Stimulated activated CD4-positive, alpha-beta T cell treated with anti-CD3 and anti-CD28 coated beads, TNF-alpha, amount 100 ng/mL, for 24 hours (primary cell): ENCODE results near the gene IL23R.
"Not testable (repeated sequence)": the region's sequence is repeated elsewhere in the genome, so short reads cannot be mapped to it uniquely, and the experiment has no call there.

ENCODE experiments used
- DNase-seq, 3 experiments: peaks; one replicate each; pipeline ENCODE4 v3.0.0-alpha.2; 2020; ENCODE audit warnings: low read depth in 3 of 3

The IL23R gene, protein sequence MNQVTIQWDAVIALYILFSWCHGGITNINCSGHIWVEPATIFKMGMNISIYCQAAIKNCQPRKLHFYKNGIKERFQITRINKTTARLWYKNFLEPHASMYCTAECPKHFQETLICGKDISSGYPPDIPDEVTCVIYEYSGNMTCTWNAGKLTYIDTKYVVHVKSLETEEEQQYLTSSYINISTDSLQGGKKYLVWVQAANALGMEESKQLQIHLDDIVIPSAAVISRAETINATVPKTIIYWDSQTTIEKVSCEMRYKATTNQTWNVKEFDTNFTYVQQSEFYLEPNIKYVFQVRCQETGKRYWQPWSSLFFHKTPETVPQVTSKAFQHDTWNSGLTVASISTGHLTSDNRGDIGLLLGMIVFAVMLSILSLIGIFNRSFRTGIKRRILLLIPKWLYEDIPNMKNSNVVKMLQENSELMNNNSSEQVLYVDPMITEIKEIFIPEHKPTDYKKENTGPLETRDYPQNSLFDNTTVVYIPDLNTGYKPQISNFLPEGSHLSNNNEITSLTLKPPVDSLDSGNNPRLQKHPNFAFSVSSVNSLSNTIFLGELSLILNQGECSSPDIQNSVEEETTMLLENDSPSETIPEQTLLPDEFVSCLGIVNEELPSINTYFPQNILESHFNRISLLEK

DNA sequence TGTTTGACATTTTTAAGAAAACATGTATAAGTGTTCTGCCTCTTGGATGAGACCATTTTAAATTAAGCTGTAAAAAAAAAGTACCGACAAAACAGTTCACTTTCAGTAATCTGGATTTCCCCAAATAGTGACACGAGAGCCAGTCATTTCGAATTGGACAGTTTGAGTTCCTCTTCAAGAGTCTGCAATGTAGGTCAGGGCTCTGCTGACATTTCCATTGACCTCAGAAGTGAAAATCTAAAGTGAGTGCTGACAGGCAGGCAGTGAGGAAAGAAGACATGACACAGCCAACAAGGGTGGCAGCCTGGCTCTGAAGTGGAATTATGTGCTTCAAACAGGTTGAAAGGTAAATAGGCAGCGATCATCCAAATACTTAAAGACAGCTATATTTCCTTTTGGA lies at the start of gene IL23R:
Gene IL23R (plus strand): TSS at position 259 of the 400 bp plus-strand sequence. CDS start 1,667 bp downstream, outside the sequence.
- DNase-seq, result peak in 1 of 3 experiments; percentile 42

DNA sequence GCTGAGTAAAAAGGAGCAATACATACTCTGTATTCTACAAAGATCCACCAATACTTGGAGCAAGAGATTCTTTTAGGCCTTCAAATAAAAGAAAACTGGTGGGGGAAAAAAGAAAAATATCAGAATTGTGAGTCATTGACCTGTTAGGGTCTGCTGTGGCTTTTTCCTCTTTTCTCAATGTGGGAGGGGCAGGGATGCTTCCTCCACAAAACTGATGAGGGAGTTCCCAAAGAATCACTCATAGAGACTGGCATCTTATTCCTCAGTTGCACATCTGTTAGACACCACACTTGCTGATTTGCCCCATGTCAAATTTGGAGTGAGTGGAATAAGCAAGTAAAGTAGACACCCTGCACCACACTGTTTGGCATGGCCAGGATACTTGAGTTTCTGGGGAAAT lies 48.1 kb upstream of the IL23R start:
- no peak for DNase-seq

DNA sequence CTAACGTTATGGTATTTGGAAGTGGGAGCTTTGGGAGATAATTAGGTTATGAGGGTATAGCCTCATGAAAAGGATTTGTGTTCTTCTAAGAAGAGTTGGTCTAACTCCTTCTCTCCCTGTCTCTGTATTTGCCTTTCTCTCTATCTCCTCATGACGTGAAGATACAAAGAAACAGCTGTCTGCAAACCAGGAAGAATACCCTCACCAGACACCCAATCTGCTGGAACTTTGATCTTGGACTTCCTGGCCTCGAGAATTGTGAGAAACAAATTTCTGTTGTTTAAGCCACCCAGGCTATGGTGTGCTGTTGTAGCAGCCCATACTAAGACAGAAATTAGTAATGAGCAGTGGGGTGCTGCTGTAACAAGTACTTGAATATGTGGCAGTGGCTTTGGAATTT lies 47.6 kb upstream of the IL23R start:
- no peak for DNase-seq

DNA sequence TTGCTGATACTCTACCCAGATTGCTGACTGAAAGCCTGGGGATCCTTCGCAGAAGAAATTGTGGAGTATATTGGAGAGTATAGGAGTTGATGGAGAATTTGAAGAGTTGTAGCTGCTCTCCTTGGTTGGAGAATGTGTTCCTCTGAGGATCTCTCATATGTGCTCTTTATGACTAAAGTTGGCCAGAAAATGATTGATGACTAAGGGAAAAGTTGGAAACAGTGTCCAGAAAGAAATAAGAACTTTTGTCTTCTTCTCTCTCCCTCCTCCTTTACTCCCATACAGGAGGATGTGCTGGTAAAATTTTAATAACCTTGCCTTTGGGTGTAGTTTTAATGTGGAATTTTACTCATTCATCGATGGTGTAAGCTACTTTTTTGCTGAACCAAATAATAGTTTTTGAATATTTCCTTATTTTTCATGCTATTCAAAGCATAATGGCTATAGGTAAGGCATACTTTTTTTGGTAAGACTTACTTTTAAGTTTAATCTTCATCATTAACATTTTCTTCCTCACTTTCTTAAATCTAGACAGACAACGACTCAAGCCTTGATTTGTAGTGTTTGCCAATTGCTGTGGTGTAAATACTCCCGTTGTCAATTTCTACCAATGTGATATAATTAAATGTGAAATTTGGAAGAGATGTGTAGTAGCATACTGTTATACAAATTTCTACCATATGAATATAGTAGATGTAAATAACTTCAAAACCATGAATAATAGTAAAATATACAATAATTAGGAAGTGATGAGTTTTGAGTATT lies 45.2 kb upstream of the IL23R start:
- DNase-seq, result no peak

DNA sequence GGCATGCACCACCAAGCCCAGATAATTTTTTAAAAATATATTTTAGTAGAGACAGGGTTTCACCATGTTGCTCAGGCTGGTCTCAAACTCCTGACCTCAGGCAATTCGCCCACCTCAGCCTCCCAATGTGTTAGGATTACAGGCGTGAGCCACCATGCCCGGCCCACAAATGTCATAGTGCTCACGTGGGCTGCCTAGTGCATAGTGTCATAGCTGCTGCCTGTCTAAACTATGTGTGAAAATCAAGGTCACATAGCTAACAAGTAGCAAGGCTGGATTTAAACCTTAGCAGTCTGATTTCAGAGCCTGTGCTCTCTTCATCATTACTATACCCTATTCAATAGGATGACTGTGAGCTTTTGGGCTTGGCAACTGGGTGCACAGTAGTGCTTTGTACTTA lies 41.8 kb upstream of the IL23R start:
- DNase-seq, result no peak

DNA sequence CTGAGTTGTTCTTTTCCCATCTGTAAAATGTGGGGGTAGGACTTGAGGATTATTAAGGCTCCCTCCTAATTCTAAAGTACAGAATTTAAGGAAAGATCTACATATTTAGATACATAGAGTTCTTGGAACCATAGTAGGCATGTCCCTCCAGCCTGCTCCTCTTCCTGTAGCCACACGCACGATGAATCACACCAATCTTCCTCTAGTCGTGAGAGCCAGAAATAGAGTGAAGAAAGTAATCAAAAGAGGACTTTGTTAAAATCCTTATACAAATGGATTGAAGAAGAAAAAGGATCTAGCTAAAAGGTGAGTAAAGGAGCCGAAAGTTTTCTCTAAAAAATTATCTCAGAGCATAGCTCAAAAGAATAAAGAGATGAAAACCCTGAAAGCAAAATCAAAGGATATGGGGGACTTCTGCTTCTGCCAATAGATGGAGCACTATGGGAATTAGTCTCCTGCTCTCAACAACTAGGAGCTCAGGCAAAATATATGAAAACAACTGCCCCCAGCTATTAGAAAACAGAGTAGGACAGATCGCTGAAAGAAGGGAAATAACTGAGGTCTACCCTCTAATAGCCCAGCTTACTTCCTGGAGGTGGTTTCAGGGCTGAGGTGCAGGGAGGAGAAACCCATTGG lies 40.0 kb upstream of the IL23R start:
- DNase-seq, result no peak

DNA sequence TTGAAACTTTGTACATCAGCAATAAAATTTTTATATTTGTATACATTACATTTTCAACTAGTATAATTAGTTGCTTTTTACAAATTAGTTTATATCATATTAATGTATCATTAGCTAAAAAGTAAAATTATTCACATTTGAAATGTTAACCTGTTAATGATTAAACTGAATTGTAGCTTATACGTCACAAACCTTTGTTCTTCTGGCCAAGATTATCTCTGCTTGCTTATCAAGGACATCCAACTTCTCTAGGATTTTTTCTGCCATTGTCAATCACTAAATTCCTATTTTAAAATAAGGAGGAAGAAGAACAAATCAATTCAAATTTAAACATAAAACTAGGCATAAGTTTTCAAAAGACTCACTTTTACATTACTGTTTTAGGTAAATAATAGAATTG lies 39.3 kb upstream of the IL23R start:
- no peak for DNase-seq

DNA sequence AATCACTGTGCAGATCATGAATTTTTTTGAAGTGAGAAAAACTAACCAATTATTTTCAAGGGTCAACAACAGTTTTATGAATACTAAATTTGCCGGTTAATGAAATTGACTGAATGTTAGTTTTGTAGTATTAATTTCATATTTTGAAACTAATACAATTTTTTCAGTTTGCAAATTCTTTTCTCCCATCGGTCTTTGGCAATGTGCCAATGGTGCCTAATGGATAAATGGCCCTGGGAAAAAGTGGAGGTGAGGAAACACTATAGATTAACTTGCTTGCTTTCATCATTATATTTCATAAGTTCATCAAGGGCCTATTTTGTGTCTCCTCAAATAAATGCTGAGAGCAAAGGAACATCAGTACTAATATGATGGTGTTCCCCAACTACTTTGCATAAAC lies 35.6 kb upstream of the IL23R start:
- no peak for DNase-seq

DNA sequence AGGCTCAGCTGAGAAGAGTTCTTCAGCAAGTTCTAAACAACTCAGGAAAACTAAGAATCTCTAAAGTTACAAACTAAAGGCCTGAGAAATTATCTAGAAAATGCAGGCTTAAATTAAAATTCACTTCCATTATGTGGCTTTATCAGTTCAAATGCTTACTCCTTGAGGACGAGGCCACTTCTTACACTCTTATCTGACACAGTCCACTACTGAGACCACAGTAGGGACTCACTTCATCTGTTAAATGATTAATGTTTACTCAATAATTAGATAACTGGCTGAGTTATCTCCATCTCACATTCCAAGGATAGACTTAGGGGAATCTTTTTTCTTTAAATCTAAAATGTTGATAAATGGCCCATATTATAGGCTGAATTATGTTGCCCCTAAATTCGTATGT lies 33.1 kb upstream of the IL23R start:
- DNase-seq, result no peak

DNA sequence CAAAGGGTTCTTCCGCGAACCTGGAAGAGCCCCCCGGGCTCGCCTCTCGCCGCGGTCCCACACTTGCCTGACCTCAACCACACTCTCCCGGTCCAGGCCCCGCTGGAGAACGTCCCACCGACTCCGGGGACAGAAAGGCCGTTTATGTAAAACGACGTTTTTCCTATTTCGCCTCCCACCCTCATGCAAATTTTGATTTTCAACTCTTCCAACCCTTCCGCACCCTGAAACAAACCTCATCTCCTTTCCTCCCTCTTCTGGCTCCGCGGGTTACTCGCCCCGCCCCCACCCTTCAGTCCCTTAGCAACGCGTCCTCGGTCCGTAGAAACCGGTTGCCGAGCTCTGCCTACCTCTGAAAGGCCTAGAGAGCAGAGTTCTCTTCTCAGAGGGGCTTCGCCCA lies 31.6 kb upstream of the IL23R start, which contains the start of gene C1orf141:
Gene C1orf141 (minus strand): TSS at position 276 of the 400 bp plus-strand sequence. CDS start 7,730 bp downstream, outside the sequence.
- peak in 1 of 3 experiments; percentile 24 for DNase-seq

DNA sequence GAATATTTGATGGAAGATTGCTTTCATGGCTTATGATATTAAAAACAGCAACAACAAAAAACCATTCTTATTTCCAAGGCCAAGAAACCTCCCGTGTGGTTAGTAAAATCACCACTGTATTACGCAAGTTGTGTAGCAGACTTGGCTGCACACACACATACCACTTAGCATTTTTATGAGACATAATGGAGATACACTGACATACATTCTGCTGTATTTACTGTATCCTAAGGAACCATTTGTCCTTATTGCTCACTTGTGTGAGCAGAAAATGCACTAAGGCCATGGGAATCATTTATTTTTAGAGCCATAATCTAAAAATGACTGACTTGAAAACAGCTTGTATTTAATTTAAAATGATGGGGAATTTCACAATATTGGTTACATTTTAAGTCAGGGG lies 30.9 kb upstream of the IL23R start:
- no peak for DNase-seq

DNA sequence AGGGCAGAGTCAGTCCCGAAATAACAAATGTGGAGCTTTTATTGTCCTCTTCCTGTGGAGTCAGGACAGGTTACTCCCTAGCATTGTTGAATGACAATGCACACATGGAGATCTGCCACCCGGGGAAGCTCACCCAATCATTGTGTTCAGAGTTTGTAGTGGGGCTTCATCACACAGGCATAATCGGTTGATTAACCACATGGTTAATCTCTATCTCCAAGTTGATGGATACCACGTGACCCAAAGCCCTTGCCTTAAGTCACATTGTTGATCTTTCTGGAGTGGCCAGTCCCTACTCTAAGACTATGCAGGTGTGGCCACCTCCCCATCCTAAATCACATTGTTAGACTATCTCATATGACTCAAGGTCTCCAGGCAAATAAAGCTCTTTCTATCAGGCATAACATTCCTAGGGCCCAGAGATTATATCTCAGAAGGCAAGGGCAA lies 28.9 kb upstream of the IL23R start:
- DNase-seq, result no peak

DNA sequence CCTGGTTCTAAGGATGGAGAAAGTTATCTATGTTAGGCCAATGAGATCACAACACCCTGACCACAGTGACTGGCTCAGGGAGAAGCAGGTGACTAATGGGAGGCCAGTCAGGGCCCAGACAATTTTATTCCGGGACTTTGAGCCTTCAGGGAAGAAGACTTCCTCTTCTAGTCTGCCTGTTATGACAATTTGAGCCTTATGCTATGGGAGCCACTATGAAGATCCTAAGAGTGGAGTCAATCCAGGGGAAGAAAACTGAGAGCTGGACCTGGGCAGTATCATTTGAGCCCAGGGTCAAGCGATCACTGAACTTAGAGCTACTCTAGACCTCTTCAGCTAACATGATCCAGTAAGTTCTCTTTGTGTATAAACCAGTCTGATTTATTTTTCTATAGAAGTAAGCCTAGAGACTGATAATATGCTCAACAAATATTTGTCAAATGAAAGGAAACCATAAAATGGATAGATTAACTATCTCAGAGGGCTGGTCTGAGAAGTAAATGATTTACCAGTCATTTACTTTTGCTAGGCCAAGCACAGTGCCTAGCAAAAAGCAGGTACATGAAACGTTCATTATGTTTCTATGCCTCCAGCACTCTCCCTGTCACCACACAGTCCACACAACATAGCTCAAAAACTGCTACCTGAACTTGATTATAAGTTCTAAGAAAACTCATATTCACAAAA lies 27.3 kb upstream of the IL23R start:
- no peak for DNase-seq

DNA sequence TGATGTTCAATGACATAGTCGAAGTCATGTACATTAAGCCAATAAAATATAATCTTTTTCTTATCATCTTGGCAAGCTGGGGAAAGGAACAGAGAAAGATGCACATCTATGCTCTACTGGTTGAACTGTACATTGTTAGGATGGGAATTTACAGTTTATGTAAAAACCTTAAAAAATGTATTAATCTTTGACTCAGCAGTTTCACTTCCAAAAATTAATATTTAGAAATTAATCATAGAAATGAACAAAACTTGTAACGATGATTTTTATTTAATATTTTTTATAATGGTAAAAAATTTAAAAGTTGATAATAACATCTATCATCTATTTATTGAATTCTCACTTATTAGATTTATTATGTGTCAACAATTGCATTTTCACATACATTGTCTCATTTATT lies 25.8 kb upstream of the IL23R start:
- no peak for DNase-seq

DNA sequence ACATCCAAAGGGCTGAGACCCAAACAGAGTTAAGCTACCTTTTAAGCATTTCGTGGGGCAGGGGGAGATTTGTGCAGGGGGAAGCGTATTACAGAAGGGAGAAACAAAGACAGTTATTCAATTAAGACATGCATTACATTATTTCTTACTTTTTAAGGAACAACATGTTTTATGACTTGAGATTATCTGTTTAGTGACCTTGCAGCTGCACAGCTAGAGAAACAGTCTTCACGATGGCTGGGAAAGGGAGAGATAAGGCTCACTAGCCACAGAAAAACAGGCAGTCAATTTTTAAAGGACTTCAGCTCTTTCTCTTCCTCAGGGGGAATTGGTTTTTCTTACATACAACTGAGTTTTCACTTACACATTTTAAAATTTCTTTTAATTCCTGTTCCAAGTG lies 24.4 kb upstream of the IL23R start:
- DNase-seq, result not testable (repeated sequence)

DNA sequence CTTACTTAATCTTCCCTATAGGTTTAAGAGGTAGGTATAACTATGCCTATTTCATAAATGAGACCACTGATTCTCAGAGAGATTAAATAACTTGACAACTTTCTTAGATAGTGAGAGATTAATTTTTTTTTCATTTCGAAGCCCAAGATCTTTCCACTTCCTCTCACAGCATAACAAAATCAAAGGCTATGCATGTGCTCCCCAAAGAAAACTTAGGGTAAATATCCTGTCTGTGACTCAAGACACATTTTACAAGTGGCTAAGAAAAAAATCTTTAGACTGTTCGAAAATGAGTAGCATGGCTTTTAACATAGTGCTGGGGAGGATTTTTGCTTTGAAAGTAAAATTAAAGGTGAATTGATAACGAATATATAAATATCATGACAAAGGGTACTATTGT lies 23.3 kb upstream of the IL23R start:
- DNase-seq, result no peak

DNA sequence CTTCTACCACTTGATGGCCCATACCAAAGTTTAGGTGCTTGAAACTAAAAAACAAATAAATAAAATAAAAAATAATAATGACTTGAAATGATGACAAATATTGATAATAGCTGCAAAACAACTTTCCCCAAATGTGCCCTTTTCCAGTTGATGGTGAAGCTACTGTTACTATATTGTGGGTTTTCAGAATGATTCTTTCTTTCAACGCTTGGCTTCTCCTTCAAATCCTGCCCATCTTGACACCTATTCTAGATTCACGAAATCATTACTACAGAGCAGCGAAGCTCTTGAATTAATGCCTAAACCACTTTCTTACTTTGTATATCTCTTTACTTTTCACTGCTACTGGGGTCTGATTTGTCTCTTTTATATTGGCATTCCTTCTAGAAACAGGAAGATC lies 22.3 kb upstream of the IL23R start:
- DNase-seq, result no peak

DNA sequence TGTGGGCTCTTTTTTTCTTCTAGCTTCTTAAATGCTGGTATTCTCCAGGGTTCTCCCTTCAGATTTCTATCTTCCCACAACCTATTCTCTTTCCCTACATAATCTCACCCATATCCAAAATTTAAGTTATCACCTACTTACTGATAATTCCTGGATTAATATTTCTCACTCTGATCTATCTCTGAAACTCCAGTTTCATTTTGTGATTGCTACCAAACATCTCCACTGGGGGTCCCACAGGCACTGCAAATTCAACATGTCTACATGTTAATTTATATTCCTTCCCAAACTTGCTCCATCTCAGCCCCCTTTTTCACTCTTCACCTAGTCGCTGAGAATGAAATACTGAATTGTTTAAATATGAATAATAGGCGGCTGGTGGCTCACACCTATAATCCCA lies 21.6 kb upstream of the IL23R start:
- DNase-seq, result no peak

DNA sequence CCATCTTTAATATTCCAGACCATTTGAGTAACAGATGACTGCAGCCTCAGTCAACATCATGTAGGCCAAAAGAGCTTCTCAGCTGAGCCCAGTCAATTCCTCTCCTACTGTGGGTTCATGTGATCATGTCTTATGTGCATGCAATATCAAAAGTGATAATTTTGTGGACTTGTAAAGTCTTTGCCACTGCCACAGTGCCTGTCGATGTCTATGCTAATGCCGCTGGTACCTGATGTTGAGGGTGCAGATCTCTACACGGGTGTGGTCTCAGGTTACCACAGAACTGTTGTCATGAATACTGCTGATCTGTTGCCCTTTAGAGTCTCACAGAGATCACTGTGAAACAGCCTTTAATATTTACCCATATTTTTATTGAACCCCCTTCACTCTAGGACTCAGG lies 20.2 kb upstream of the IL23R start:
- DNase-seq, result no peak

DNA sequence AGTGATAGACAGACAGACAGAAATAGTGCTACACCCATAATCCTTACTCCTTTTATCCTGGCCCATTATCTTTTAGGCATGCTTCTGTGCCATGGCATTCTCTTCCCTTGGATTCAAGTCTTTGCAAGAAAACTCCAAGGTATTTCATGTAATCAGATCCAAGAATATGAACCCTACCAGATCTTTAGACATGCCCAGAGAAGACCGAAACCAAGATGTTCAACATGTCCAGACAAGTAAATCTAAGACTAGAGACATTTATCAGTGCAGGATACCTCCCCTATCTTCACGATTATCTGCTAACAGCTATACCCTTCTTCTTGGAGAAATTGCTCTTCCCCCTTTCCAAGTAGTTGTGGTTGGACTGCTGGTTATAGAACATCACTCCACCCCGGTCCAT lies 19.7 kb upstream of the IL23R start:
- DNase-seq, result no peak

DNA sequence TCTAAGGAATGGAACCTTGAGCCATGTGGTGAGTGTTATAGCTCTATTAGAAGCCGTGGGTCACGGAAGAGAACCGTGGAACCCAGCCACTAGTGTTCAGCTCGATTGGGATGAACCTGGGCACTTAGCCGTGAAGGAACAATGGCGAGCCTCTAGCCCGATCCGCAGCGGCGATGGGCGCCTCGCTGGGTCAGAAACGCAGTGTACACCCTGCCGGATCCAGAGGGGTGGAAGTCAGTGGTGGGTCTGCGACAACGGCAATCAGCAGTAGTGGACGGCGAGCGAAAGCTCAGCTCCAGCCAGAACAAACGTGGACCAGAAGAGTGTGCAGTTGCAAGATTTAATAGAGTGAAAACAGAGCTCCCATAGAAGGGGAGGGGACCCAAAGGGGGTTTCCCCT lies 18.3 kb upstream of the IL23R start:
- not testable (repeated sequence) for DNase-seq
